Astrocyte of the spinal cord (primary cell): Measurements from ENCODE around the gene SRCAP.

ENCODE experiments used
- DNase-seq: peaks from one replicate; pipeline ENCODE4 v3.0.0; 2011; ENCODE audit warnings: low read depth, low spot score
- H3K4me3 ChIP-seq: 2 replicates; pipeline ENCODE4 v1.5.1; 2011; ENCODE audit warnings: low read depth, mild to moderate bottlenecking, low read length, moderate library complexity
- in situ Hi-C: cut with HindIII; loops from 2 replicates; pipeline ENCODE4 v1.10.0; 2017; ENCODE audit warnings: low sequenced_read_pairs
- TF ChIP-seq, protein P1 (sequence below): IDR thresholded peaks from 2 replicates; pipeline ENCODE4 v1.5.1; 2012; ENCODE audit warnings: low read depth, mild to moderate bottlenecking, low read length, inconsistent platforms

Gene SRCAP

DNA sequence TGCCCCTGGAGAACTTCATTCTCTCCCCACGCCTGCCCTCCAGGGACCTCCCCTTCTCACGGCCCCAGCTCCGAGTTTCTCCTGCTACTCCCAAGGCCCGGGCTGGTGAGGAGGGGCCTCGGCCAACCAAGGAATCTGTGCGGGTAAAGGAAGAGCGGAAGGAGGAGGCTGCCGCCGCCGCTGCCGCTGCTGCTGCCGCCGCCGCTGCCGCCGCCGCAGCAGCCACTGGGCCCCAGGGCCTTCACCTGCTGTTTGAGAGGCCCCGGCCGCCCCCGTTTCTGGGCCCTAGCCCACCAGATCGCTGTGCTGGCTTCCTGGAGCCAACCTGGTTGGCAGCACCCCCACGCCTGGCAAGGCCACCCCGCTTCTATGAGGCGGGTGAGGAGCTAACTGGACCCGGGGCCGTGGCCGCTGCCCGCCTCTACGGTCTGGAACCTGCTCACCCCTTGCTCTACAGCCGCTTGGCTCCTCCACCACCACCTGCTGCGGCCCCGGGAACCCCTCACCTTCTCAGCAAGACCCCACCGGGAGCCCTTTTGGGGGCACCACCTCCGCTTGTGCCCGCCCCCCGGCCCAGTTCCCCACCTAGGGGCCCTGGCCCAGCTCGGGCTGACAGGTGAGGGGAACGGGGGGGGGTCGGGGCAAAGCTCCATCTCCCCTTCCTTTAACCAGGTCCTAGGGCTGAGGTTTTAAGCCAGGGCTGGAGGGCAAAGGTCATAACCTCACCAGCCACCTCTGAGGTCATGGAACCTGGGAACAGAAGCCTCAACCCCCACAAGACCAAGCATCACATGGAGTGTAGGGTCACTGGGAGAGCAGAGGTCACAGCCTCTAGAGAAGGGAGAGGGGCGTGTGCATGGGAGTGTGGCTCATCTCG lies 29.7 kb upstream of the SRCAP start:
- TF ChIP-seq, protein P1, sequence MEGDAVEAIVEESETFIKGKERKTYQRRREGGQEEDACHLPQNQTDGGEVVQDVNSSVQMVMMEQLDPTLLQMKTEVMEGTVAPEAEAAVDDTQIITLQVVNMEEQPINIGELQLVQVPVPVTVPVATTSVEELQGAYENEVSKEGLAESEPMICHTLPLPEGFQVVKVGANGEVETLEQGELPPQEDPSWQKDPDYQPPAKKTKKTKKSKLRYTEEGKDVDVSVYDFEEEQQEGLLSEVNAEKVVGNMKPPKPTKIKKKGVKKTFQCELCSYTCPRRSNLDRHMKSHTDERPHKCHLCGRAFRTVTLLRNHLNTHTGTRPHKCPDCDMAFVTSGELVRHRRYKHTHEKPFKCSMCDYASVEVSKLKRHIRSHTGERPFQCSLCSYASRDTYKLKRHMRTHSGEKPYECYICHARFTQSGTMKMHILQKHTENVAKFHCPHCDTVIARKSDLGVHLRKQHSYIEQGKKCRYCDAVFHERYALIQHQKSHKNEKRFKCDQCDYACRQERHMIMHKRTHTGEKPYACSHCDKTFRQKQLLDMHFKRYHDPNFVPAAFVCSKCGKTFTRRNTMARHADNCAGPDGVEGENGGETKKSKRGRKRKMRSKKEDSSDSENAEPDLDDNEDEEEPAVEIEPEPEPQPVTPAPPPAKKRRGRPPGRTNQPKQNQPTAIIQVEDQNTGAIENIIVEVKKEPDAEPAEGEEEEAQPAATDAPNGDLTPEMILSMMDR: no peak
- in situ Hi-C loops: no loop called here
- no peak overlapping the region for H3K4me3 ChIP-seq
- no peak for DNase-seq

DNA sequence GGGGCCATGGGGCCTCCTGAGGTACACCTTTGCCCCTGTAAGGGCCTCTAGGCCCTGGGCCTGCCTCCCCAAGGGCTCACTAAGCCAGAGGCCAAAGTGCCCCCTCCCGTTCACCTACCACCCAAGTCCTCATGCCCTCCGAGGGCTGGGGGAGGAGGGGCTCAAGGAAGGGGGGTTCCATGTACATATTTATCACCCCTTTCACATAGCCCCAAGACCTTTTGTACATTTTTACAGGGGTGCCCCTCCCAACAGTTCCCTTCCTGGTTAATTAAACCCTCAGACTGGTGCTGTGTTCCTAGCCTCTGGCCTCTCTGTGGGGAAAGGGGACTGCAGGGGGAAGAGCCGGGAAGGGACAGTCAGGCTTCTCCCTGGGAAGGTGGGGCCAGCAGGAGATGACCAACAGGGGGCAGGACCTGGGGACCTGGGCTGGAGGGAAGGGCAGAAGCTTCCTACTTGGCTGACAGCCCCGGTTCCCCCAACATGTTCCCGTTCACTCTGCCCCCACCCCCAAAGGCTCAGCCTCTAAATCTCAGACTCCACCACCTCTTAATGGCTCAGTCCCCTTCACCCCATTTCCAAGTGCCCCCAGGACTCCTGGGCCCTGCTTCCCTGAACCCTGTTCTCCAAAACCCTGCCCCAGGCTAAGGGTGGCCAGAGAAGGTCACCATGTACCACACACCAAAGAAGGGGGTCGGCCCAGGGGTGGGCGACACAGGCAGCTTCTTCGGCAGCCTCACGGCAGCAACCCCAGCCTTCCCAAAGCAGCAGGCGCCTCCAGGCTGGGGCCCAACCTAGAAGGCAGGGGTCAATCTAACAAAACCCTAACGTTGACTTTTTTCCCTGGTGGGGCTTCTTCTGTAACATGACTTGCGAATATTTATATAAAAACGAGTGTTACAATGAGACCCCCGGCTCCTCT lies 28.8 kb upstream of the SRCAP start:
- no peak overlapping the region for H3K4me3 ChIP-seq
- no peak for DNase-seq
- in situ Hi-C loops: no loop called here
- TF ChIP-seq, protein P1: peak; percentile 9

DNA sequence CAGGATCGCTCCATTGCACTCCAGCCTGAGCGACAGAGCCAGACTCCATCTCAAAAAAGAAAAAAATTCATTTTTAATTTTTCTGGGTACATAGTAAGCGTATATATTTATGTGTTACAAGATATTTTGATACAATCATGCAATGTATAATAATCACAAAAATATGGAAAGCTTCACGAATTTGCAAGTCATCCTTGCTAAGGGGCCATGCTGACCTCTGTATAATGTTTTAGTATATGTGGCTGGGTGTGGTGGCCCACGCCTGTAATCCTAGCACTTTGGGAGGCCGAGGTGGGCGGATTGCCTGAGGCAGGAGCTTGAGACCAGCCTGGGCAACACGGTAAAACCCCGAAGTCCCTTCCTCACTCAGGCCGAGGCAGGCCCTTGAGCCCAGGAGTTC lies 23.8 kb upstream of the SRCAP start:
- in situ Hi-C loops: no loop called here
- DNase-seq: no peak
- H3K4me3 ChIP-seq: no peak overlapping the region
- TF ChIP-seq, protein P1: no peak

- no peak overlapping the region for H3K4me3 ChIP-seq
- TF ChIP-seq, protein P1: no peak
- in situ Hi-C loops: no loop called here
Measured at GRCh38 chr16:30677931-30678585, 20.9 kb upstream of the SRCAP start.

GRCh38 chr16:30678586-30678970 lies 20.4 kb upstream of the SRCAP start:
- no peak for DNase-seq
- in situ Hi-C loops: no loop called here
- no peak overlapping the region for H3K4me3 ChIP-seq
- TF ChIP-seq, protein P1: no peak

More at GRCh38 chr16:30677931-30678585, 20.9 kb upstream of the SRCAP start:
- DNase-seq: no peak

GRCh38 chr16:30680326-30680725 lies 18.6 kb upstream of the SRCAP start:
- in situ Hi-C loops: no loop called here

More at GRCh38 chr16:30680326-30680725, 18.6 kb upstream of the SRCAP start:
- H3K4me3 ChIP-seq: no peak overlapping the region
- TF ChIP-seq, protein P1: no peak
- no peak for DNase-seq
